T-cell (primary cell): ENCODE data around the gene SLC30A2. TPM values are rescaled to one million over a fixed set of nuclear protein-coding genes. Genes with fewer than 3 reads are reported as not detected.

Experiments used
- ATAC-seq, 4 experiments: fragments of 200-7000 bp in 3 of 4; fragments of 150-1000 bp in 1 of 4; cut with Tn5 transposase; replicated peaks in 1 of 4; 1 replicate in 3 of 4; 2 replicates in 1 of 4; pipeline ENCODE4 v1.10.0; 2021; ENCODE audit warnings: moderate library complexity in 3 of 4, mild to moderate bottlenecking in 2 of 4, moderate number of reproducible peaks in 1 of 4
- CTCF ChIA-PET, 2 donors: fragments of 300-600 bp; sonication (Branson Sonifier 250); formaldehyde crosslinking; loops; one replicate each; lab custom pipeline; 2022; ENCODE audit warnings: antibody characterized with exemption in 2 of 2; lab: Charles Lee
- POLR2A ChIA-PET, 2 donors: fragments of 300-600 bp; sonication (Branson Sonifier 250); formaldehyde crosslinking; loops; one replicate each; lab custom pipeline; 2022; ENCODE audit warnings: antibody characterized with exemption in 2 of 2; lab: Charles Lee
- DNase-seq, 35 experiments: peaks; one replicate each; pipeline versions ENCODE4 v3.0.0 to v3.0.0-alpha.2; 2013 to 2023
- H3K27ac ChIP-seq: one replicate; pipeline ENCODE4 v1.5.1; 2013; ENCODE audit warnings: low read length
- H3K27me3 ChIP-seq, 2 experiments: replicated peaks in 1 of 2; 1 replicate in 1 of 2; 2 replicates in 1 of 2; pipeline versions ENCODE4 v1.6.1 to v1.7.0; 2013; ENCODE audit warnings: low read length in 1 of 2, mixed read lengths in 1 of 2; ENCODE audit not compliant: control insufficient read depth in 2 of 2, insufficient read depth in 2 of 2; ENCODE audit errors: extremely low read depth in 1 of 2
- H3K36me3 ChIP-seq, 2 donors: 1 replicate in 1 of 2; 2 replicates in 1 of 2; pipeline versions ENCODE4 v1.6.1 to v1.7.0; 2013; ENCODE audit warnings: low read length in 1 of 2; ENCODE audit not compliant: control insufficient read depth in 2 of 2, insufficient read depth in 1 of 2; ENCODE audit errors: extremely low read depth in 1 of 2
- H3K4me1 ChIP-seq, 2 experiments: 1 replicate in 1 of 2; 2 replicates in 1 of 2; pipeline versions ENCODE4 v1.6.1 to v1.7.0; 2013; ENCODE audit warnings: low read length in 2 of 2, mixed read lengths in 1 of 2; ENCODE audit not compliant: insufficient read depth in 2 of 2, control insufficient read depth in 1 of 2; ENCODE audit errors: extremely low read depth in 1 of 2
- H3K4me3 ChIP-seq, 2 donors: 1 replicate in 1 of 2; 2 replicates in 1 of 2; pipeline versions ENCODE4 v1.5.1 to v1.7.0; 2013; ENCODE audit warnings: mild to moderate bottlenecking in 2 of 2, low read length in 1 of 2, moderate library complexity in 1 of 2; ENCODE audit not compliant: control insufficient read depth in 1 of 2; ENCODE audit errors: extremely low read depth in 1 of 2
- H3K9me3 ChIP-seq: 2 replicates; pipeline ENCODE4 v1.7.0; 2013
- H3K27ac Mint-ChIP-seq, 2 donors: one replicate each; pipeline ENCODE4 v1.8.0; 2020 to 2021; ENCODE audit warnings: mild to moderate bottlenecking in 2 of 2, mixed read lengths in 2 of 2
- H3K27me3 Mint-ChIP-seq, 2 donors: one replicate each; pipeline ENCODE4 v1.8.0; 2021 to 2022; ENCODE audit warnings: mixed read lengths in 2 of 2
- H3K36me3 Mint-ChIP-seq: one replicate; pipeline ENCODE4 v1.8.0; 2021; ENCODE audit warnings: mixed read lengths
- H3K4me1 Mint-ChIP-seq, 3 donors: one replicate each; pipeline ENCODE4 v1.8.0; 2020 to 2022; ENCODE audit warnings: mixed read lengths in 3 of 3, mild to moderate bottlenecking in 1 of 3
- H3K4me3 Mint-ChIP-seq, 3 donors: one replicate each; pipeline ENCODE4 v1.8.0; 2020 to 2022; ENCODE audit warnings: mild to moderate bottlenecking in 3 of 3, mixed read lengths in 3 of 3, moderate library complexity in 3 of 3
- H3K9me3 Mint-ChIP-seq, 3 donors: one replicate each; pipeline ENCODE4 v1.8.0; 2020 to 2022; ENCODE audit warnings: mixed read lengths in 3 of 3
- WGBS: methylation state at CpG from one replicate; pipeline ENCODE4 v1.1.5; 2013; ENCODE audit warnings: missing lambda C conversion rate; ENCODE audit not compliant: insufficient coverage; 5-methylcytosine and 5-hydroxymethylcytosine counted together
- total RNA-seq, 35 experiments: library from RNA in 6 of 35; stranded (reverse) in 6 of 35; fragments of 120-200 nt in 1 of 35; gene quantifications; one replicate each; pipeline versions ENCODE4 v1.2.1 to v1.2.4 and lab custom pipeline; 2013 to 2026

Gene SLC30A2
- total RNA-seq, 5 donors from 2014 or later (not counting 1 experiment from before 2014, with no cell fraction given), result 0.13 to 0.38 (median 0.19) TPM; not detected in 2

DNA sequence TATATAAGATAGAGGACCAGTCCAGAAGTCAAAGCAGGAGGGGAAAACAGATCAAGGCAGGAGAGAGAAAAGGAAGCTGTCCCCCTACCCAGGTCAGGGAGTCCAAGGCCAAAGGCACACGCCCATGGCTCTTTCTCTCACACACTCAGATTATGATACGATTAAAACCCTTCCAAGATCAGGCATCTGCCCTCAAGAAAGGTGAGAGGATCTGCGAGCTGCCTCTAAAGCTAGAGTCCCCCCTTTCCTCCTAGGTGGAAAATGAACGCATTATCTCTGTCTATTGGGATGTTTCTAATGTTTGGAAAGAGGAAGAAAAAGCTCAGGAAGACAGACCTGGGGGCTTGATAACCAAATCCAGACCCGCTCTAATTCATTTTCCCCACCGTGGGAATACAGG lies 55.7 kb downstream of the SLC30A2 start:
- Histone ChIP-seq H3K27ac (peak overlapping the region; percentile 69), H3K27me3 (no peaks in the 10 kb centered on the region), H3K9me3 (no peaks in the 10 kb centered on the region), H3K4me1 (peaks cover 32 to 79% of the 10 kb centered on the region in 2 experiments), H3K4me3 (peak overlapping the region; percentile 58 to 88), H3K36me3 (peaks cover 0 to 23% of the 10 kb centered on the region in 2 donors)
- Mint-ChIP-seq H3K4me1 (peaks cover 71 to 80% (median 72%) of the 10 kb centered on the region in 3 donors), H3K4me3 (peak overlapping the region; percentile 79 to 89 (median 88)), H3K27ac (peak overlapping the region; percentile 92 to 95), H3K36me3 (peaks cover 24% of the 10 kb centered on the region), H3K27me3 (no peaks in the 10 kb centered on the region), H3K9me3 (no peaks in the 10 kb centered on the region)
- ChIA-PET POLR2A (no interaction called here), CTCF (interaction anchor here in 1 of 2 donors (1.4 to 3.5 kb wide), 3 partner anchors 8 to 94 kb away, joined by 4 to 20 read pairs (median 15); partner anchors contain the start of gene PAFAH2)
- peak in 1 of 35 experiments; percentile 16 for DNase-seq
- peak; percentile 14 to 34 (median 18) for ATAC-seq
- WGBS, result no CpG with 5 or more reads among the region's 6 CpGs

DNA sequence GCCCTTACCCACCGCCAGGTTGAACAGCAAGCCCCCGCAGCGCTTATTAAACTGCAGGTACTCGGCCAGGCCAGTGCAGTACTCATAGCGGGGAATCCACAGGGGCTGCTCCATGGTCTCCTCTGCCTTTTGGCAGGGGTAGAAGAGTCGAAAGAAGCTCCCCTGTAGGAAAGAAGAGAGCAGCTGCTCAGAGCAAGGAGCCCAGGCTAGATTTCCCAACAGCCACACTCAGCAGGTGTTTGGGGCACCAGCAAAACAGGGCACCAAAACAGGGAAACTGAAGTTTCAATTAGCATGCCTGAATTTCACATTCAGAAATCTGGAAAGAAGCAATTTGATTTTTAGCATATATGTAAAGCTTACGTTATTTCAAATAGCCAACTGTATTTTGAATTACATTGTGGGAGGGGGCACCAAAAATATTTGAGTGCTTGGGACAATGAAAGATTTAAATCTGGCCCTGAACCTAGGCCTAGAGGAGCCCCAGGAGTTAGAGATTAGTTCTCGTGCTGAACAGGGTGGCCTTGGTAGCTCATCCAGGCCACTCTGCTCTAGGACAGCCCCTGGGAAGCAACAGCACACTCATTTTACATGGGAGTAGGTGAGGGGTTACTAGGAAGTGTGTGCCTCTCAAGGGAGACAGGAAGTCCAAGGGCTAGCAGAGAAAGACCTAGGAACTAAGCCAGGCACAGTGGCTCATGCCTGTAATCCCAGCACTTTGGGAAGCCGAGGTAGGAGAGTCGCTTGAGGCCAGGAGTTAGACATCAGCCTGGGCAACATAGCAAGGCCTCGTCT lies 56.3 kb downstream of the SLC30A2 start:
- Histone ChIP-seq H3K27me3 (no peaks in the 10 kb centered on the region), H3K9me3 (no peaks in the 10 kb centered on the region), H3K27ac (peak overlapping the region; percentile 69), H3K36me3 (peaks cover 0 to 26% of the 10 kb centered on the region in 2 donors), H3K4me1 (peaks cover 32 to 79% of the 10 kb centered on the region in 2 experiments), H3K4me3 (peak overlapping the region; percentile 58 to 88)
- H3K9me3 Mint-ChIP-seq, result no peaks in the 10 kb centered on the region
- POLR2A ChIA-PET, result interaction anchor here in 1 of 2 donors (0.5 kb wide), 1 partner anchor 19 kb away, joined by 6 read pairs; no protein-coding TSS in a partner anchor
- H3K27ac Mint-ChIP-seq, result peak overlapping the region; percentile 92 to 95
- no peaks in the 10 kb centered on the region for H3K27me3 Mint-ChIP-seq
- H3K36me3 Mint-ChIP-seq, result peaks cover 24% of the 10 kb centered on the region
- DNase-seq (no peak), ATAC-seq (no peak)
- CTCF ChIA-PET, result interaction anchor here (0.6 to 3.5 kb wide), 3 partner anchors 9 to 312 kb away, joined by 5 to 20 read pairs (median 15); partner anchors contain the start of gene PAFAH2 (in 1 of the 2)
- WGBS, result 79% methylated on average over 7 of the region's 11 CpGs
- H3K4me3 Mint-ChIP-seq, result peak overlapping the region; percentile 79 to 89 (median 88)
- peaks cover 69 to 81% (median 71%) of the 10 kb centered on the region in 3 donors for H3K4me1 Mint-ChIP-seq

DNA sequence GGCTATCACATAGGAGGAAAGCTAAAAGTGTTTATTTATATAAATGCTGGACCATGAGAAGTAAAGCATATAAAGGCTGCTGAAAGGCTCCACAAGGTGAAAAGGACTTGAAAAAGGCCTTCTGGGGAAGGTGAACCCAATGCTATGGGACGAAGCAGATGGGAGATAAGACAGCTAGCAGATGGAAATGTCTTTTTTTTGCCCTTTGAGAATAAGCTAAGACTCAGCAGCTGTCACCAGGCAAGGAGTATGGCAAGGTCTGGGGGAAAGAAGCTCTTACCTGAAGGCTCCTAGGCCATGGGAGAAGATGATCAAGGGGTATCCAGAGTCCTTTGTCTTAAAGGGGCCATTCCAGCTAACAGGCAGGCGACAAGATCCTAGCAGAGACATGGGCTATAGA lies 58.0 kb downstream of the SLC30A2 start:
- H3K27ac ChIP-seq, result no peak overlapping the region
- H3K4me1 ChIP-seq, result peaks cover 32 to 67% of the 10 kb centered on the region in 2 experiments
- Mint-ChIP-seq H3K4me3 (peak overlapping the region in 2 of 3 donors; percentile 21 to 79), H3K9me3 (no peaks in the 10 kb centered on the region), H3K4me1 (peaks cover 56 to 64% (median 60%) of the 10 kb centered on the region in 3 donors), H3K27ac (no peak overlapping the region), H3K27me3 (no peaks in the 10 kb centered on the region), H3K36me3 (peaks cover 39% of the 10 kb centered on the region)
- H3K36me3 ChIP-seq, result peaks cover 0 to 43% of the 10 kb centered on the region in 2 donors
- no peak overlapping the region for H3K4me3 ChIP-seq
- H3K27me3 ChIP-seq, result no peaks in the 10 kb centered on the region
- ChIA-PET POLR2A (interaction anchor here (0.6 to 1.1 kb wide), 5 partner anchors 9 to 161 kb away, joined by 3 to 8 read pairs (median 3); partner anchors contain the start of gene PAFAH2 (in 1 of the 2)), CTCF (interaction anchor here (0.7 to 3.5 kb wide), 5 partner anchors 10 to 92 kb away, joined by 4 to 20 read pairs (median 5); partner anchors contain the start of gene PAFAH2 (in 1 of the 2))
- WGBS, result 69% methylated on average over 1 of the region's 2 CpGs
- H3K9me3 ChIP-seq, result no peaks in the 10 kb centered on the region
- no peak for DNase-seq
- ATAC-seq, result no peak

Other genes with a start within 250 kb of the SLC30A2 start
- 10 to 100 TPM; 22.4 to 28.9 (median 25.9) TPM for gene SELENON, start 245.9 kb downstream of the SLC30A2 start, total RNA-seq
- 10 to 100 TPM; 39.6 to 48.1 (median 41.6) TPM for gene MTFR1L, start 226.2 kb downstream of the SLC30A2 start, total RNA-seq
- gene AUNIP, start 186.7 kb downstream of the SLC30A2 start, total RNA-seq, result under 1 TPM in 2 of 5 donors, not detected in 3; 0.20 to 0.35 TPM
- 1 to 10 TPM; 1.9 to 3.8 (median 3.0) TPM for gene PAQR7, start 170.4 kb downstream of the SLC30A2 start, total RNA-seq
- gene STMN1, start 139.7 kb downstream of the SLC30A2 start, total RNA-seq, result 10 to 100 TPM; 28.4 to 54.2 (median 45.2) TPM
- gene PAFAH2, start 48.1 kb downstream of the SLC30A2 start, total RNA-seq, result 10 to 100 TPM; 10.2 to 30.2 (median 17.3) TPM
- gene EXTL1, start 24.3 kb downstream of the SLC30A2 start, total RNA-seq, result under 1 TPM in 4 of 5 donors, not detected in 1; 0.08 to 0.19 (median 0.12) TPM
- not detected for gene TRIM63, start 21.5 kb upstream of the SLC30A2 start, total RNA-seq
- 10 to 100 TPM in 3 of 5 donors, 1 to 10 TPM in 2; 8.8 to 23.6 (median 19.1) TPM for gene PDIK1L, start 65.7 kb upstream of the SLC30A2 start, total RNA-seq
- gene FAM110D, start 113.0 kb upstream of the SLC30A2 start, total RNA-seq, result under 1 TPM in 1 of 5 donors, not detected in 4; 0.09 TPM
- gene C1orf232, start 122.8 kb upstream of the SLC30A2 start, total RNA-seq, result not detected
- 10 to 100 TPM in 3 of 5 donors, 1 to 10 TPM in 2; 8.5 to 17.7 (median 17.1) TPM for gene ZNF593, start 123.8 kb upstream of the SLC30A2 start, total RNA-seq
- not detected for gene ZNF593OS, start 125.7 kb upstream of the SLC30A2 start, total RNA-seq
- gene CNKSR1, start 131.4 kb upstream of the SLC30A2 start, total RNA-seq, result 1 to 10 TPM; 2.9 to 6.8 (median 3.6) TPM
- gene CATSPER4, start 144.5 kb upstream of the SLC30A2 start, total RNA-seq, result not detected
- 10 to 100 TPM; 14.2 to 28.5 (median 20.7) TPM for gene CEP85, start 188.1 kb upstream of the SLC30A2 start, total RNA-seq
- 100 to 1,000 TPM; 218 to 457 (median 370) TPM for gene SH3BGRL3, start 234.0 kb upstream of the SLC30A2 start, total RNA-seq